Measurements from ENCODE around the gene SLC12A5. TPM values are rescaled to one million over a fixed set of nuclear protein-coding genes. Genes with fewer than 3 reads are reported as not detected.

The SLC12A5 gene
- polyA plus RNA-seq, 2 of the 4 experiments (the other 2 are of a cell fraction) = 3.0 to 10.8 TPM

DNA sequence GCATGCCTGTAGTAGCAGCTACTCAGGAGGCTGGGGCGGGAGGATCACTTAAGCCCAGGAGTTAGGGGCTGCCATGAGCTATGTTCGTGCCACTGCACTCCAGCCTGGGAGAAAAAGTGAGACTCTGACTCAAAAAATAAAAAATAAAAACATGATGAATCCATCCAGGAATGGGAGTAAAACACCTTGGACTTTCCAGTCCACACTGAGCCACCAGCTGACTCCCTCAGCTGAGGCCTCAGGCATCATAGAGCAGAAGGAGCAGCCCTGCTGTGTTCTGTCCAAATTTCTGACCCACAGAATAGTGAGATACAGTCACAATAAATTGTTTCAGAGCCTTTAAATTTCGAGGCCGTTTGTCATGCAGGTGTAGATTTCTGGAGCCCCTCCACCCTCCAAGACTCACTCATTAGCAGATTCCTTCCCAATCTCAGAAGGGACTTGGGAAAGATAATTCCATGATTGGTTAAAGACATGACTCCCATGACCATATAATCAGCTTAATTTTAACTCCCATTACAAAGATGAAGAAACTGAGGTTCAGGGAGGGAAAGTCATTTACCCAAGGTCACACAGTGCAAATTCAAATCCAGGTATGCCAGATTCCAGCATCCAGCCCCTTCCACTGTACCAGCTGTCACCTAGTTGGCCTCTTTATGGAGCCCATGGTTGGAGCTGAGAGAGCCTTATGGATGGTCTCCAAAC is 29.3 kb upstream of the SLC12A5 start:
- DNase-seq (ENCODE audit: low read depth in 1 of 2, low spot score in 1 of 2) = no peak
- WGBS (ENCODE audit: missing lambda C conversion rate) = 39% methylated on average over 4 of the region's 4 CpGs
- POLR2A ChIA-PET = interaction anchor here (0.6 kb wide), 1 partner anchor 8 kb away, joined by 4 read pairs; no protein-coding TSS in a partner anchor
- Histone ChIP-seq H3K4me2 (no peak overlapping the region), H3K4me1 (peaks cover 11% of the 10 kb centered on the region), H3K4me3 (no peak overlapping the region), H3K27ac (no peak overlapping the region), H3K9me3 (no peaks in the 10 kb centered on the region)
- CTCF ChIA-PET = interaction anchor here (1.0 to 22.4 kb wide), 6 partner anchors 4 to 152 kb away, joined by 3 to 450 read pairs (median 10); partner anchors contain the start of gene MMP9
- no peak for TF ChIP-seq CEBPB (IDR thresholded peaks at IDR 0.05)
- TF ChIP-seq, protein P1, sequence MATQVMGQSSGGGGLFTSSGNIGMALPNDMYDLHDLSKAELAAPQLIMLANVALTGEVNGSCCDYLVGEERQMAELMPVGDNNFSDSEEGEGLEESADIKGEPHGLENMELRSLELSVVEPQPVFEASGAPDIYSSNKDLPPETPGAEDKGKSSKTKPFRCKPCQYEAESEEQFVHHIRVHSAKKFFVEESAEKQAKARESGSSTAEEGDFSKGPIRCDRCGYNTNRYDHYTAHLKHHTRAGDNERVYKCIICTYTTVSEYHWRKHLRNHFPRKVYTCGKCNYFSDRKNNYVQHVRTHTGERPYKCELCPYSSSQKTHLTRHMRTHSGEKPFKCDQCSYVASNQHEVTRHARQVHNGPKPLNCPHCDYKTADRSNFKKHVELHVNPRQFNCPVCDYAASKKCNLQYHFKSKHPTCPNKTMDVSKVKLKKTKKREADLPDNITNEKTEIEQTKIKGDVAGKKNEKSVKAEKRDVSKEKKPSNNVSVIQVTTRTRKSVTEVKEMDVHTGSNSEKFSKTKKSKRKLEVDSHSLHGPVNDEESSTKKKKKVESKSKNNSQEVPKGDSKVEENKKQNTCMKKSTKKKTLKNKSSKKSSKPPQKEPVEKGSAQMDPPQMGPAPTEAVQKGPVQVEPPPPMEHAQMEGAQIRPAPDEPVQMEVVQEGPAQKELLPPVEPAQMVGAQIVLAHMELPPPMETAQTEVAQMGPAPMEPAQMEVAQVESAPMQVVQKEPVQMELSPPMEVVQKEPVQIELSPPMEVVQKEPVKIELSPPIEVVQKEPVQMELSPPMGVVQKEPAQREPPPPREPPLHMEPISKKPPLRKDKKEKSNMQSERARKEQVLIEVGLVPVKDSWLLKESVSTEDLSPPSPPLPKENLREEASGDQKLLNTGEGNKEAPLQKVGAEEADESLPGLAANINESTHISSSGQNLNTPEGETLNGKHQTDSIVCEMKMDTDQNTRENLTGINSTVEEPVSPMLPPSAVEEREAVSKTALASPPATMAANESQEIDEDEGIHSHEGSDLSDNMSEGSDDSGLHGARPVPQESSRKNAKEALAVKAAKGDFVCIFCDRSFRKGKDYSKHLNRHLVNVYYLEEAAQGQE (IDR thresholded peaks at IDR 0.05) = no peak
- no peak for TF ChIP-seq EP300 (IDR thresholded peaks at IDR 0.05)
- TF ChIP-seq RFX5 (IDR thresholded peaks at IDR 0.05) = no peak
- no peak for TF ChIP-seq FOXS1 (CRISPR knock-in tag; IDR thresholded peaks at IDR 0.05)
- TF ChIP-seq TP53 (CRISPR knock-in tag; IDR thresholded peaks at IDR 0.05) = no peak
- no peak for TF ChIP-seq PHF8 (IDR thresholded peaks at IDR 0.05; ENCODE audit: borderline replicate concordance, low read depth)
- no peak for TF ChIP-seq RNF2 (IDR thresholded peaks at IDR 0.05; ENCODE audit: borderline replicate concordance, low read depth)
- TF ChIP-seq, protein P2, sequence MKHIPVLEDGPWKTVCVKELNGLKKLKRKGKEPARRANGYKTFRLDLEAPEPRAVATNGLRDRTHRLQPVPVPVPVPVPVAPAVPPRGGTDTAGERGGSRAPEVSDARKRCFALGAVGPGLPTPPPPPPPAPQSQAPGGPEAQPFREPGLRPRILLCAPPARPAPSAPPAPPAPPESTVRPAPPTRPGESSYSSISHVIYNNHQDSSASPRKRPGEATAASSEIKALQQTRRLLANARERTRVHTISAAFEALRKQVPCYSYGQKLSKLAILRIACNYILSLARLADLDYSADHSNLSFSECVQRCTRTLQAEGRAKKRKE (CRISPR knock-in tag; IDR thresholded peaks at IDR 0.05; ENCODE audit: low read depth) = no peak
- TF ChIP-seq NPAS2 (CRISPR knock-in tag; IDR thresholded peaks at IDR 0.05; ENCODE audit: borderline replicate concordance) = no peak
- FAIRE-seq = no peak
- ATAC-seq = no peak

DNA sequence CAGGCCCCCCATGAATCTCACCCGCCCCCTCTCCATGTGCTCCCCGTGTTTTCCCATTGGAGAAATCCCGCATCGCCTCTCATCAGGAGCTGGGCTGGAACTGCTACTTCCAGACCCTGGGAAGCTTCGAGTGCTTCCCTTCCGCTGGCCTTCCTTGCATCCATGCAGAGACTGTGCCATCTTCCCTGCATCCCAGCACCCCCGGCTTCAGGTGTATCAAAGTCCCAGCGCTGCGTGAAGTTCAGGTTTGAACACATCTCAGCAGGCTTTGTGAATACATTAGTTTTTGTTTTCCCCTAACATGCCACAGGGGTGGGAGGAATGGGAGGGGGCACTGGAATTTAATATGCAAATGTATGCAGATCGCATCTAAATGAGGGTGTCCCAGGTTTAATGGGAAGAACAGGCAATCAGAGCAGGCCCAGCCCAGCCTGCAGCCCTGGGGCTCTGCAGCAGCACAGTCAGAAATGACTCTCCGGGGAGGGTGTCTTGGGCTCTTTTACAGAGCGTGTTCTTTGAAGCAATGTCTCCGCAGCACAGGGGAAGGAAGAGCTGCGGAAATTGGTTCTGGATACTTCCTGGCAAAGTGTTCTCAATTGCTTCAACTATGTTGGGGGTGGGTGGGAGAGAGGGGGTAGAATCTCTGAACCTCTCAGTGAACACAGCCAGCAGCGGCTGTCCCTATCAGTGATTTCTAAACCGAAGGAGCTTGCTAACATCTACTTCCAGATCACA is 28.6 kb upstream of the SLC12A5 start:
- FAIRE-seq = no peak
- no peak for DNase-seq (ENCODE audit: low read depth in 1 of 2, low spot score in 1 of 2)
- Histone ChIP-seq H3K4me2 (no peak overlapping the region), H3K27ac (no peak overlapping the region), H3K9me3 (no peaks in the 10 kb centered on the region), H3K4me3 (no peak overlapping the region), H3K4me1 (peaks cover 4% of the 10 kb centered on the region)
- POLR2A ChIA-PET = no interaction called here
- TF ChIP-seq KDM5A (IDR thresholded peaks at IDR 0.05) = no peak
- TF ChIP-seq HOXB13 (CRISPR knock-in tag; IDR thresholded peaks at IDR 0.05; ENCODE audit: low read depth) = no peak
- TF ChIP-seq, protein P3, sequence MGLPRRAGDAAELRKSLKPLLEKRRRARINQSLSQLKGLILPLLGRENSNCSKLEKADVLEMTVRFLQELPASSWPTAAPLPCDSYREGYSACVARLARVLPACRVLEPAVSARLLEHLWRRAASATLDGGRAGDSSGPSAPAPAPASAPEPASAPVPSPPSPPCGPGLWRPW (IDR thresholded peaks at IDR 0.05) = no peak
- no peak for TF ChIP-seq HDAC2 (IDR thresholded peaks at IDR 0.05)
- TF ChIP-seq, protein P1 (IDR thresholded peaks at IDR 0.05) = no peak
- TF ChIP-seq, protein P4, sequence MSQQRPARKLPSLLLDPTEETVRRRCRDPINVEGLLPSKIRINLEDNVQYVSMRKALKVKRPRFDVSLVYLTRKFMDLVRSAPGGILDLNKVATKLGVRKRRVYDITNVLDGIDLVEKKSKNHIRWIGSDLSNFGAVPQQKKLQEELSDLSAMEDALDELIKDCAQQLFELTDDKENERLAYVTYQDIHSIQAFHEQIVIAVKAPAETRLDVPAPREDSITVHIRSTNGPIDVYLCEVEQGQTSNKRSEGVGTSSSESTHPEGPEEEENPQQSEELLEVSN (IDR thresholded peaks at IDR 0.05; ENCODE audit: borderline replicate concordance, low read depth) = no peak
- TF ChIP-seq SMC3 (IDR thresholded peaks at IDR 0.05) = no peak
- TF ChIP-seq FOSL2 (IDR thresholded peaks at IDR 0.05) = no peak
- no peak for TF ChIP-seq FOSL2 (CRISPR knock-in tag; IDR thresholded peaks at IDR 0.05)
- TF ChIP-seq, protein P5, sequence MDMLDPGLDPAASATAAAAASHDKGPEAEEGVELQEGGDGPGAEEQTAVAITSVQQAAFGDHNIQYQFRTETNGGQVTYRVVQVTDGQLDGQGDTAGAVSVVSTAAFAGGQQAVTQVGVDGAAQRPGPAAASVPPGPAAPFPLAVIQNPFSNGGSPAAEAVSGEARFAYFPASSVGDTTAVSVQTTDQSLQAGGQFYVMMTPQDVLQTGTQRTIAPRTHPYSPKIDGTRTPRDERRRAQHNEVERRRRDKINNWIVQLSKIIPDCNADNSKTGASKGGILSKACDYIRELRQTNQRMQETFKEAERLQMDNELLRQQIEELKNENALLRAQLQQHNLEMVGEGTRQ (IDR thresholded peaks at IDR 0.05) = no peak
- no peak for TF ChIP-seq NR3C1 (IDR thresholded peaks at IDR 0.05)
- TF ChIP-seq GATA3 (IDR thresholded peaks at IDR 0.05; ENCODE audit: borderline replicate concordance) = no peak
- no peak for TF ChIP-seq FOSB (CRISPR knock-in tag; IDR thresholded peaks at IDR 0.05)
- no peak for TF ChIP-seq ESRRA (IDR thresholded peaks at IDR 0.05; ENCODE audit: borderline replicate concordance, low read length)
- no peak for TF ChIP-seq SREBF2 (IDR thresholded peaks at IDR 0.05)
- CTCF ChIA-PET = interaction anchor here (1.0 to 22.4 kb wide), 6 partner anchors 4 to 152 kb away, joined by 3 to 450 read pairs (median 10); partner anchors contain the start of gene MMP9
- no peak for ATAC-seq
- WGBS (ENCODE audit: missing lambda C conversion rate) = 84% methylated on average over 16 of the region's 16 CpGs
